Activated CD4-positive, alpha-beta T cell treated with anti-CD3 and anti-CD28 coated beads for 36 hours (primary cell): Measurements from ENCODE around the gene NEK6. TPM values are rescaled to one million over a fixed set of nuclear protein-coding genes. Genes with fewer than 3 reads are reported as not detected.
"Not testable (repeated sequence)": the region's sequence is repeated elsewhere in the genome, so short reads cannot be mapped to it uniquely, and the experiment has no call there.

Source experiments
- ATAC-seq: fragments of 200-7000 bp; cut with Tn5 transposase; one replicate; pipeline ENCODE4 v1.10.0; 2021; ENCODE audit warnings: mild to moderate bottlenecking, moderate library complexity
- CTCF ChIA-PET: fragments of 350-600 bp; sonication (Branson Sonifier 250); formaldehyde crosslinking; loops from one replicate; lab custom pipeline; 2021; ENCODE audit warnings: antibody characterized with exemption; lab: Charles Lee
- POLR2A ChIA-PET: fragments of 350-600 bp; sonication (Branson Sonifier 250); formaldehyde crosslinking; loops from one replicate; lab custom pipeline; 2021; ENCODE audit warnings: antibody characterized with exemption, inconsistent platforms; lab: Charles Lee
- DNase-seq: peaks from one replicate; pipeline ENCODE4 v3.0.0-alpha.2; 2020
- H3K27ac Mint-ChIP-seq: one replicate; pipeline ENCODE4 v1.8.0; 2021; ENCODE audit warnings: mixed read lengths
- H3K27me3 Mint-ChIP-seq: one replicate; pipeline ENCODE4 v1.8.0; 2021; ENCODE audit warnings: mixed read lengths
- H3K36me3 Mint-ChIP-seq: one replicate; pipeline ENCODE4 v1.8.0; 2021; ENCODE audit warnings: low read depth, mixed read lengths
- H3K4me1 Mint-ChIP-seq: one replicate; pipeline ENCODE4 v1.8.0; 2021; ENCODE audit warnings: mixed read lengths
- H3K4me3 Mint-ChIP-seq: one replicate; pipeline ENCODE4 v1.8.0; 2021; ENCODE audit warnings: mild to moderate bottlenecking, moderate library complexity, mixed read lengths
- H3K9me3 Mint-ChIP-seq: one replicate; pipeline ENCODE4 v1.8.0; 2021; ENCODE audit warnings: low read depth, mixed read lengths
- intact Hi-C, 2 experiments: fragments of 100-400 bp; cut with DNase I in 1 of 2; cut with micrococcal nuclease in 1 of 2; formaldehyde crosslinking; loops; one replicate each; pipeline versions ENCODE4 v1.14.2 to v1.15.1; 2022 to 2024; cut with DNase I, micrococcal nuclease
- total RNA-seq, 2 experiments: library from RNA; stranded (reverse); gene quantifications; one replicate each; pipeline ENCODE4 v1.2.3, GENCODE V29; 2021

NEK6 gene
- total RNA-seq, 2 experiments from 2014 or later = 6.4 to 10.1 TPM

GRCh38 chr9:124228516-124228915 lies 29.2 kb upstream of the NEK6 start:
- H3K36me3 Mint-ChIP-seq = no peaks in the 10 kb centered on the region
- ChIA-PET CTCF (no interaction called here), POLR2A (no interaction called here)
- no peaks in the 10 kb centered on the region for H3K9me3 Mint-ChIP-seq
- no peak overlapping the region for H3K4me3 Mint-ChIP-seq
- H3K27ac Mint-ChIP-seq = no peak overlapping the region
- intact Hi-C loops = no loop called here
- DNase-seq (no peak), ATAC-seq (no peak)
- no peaks in the 10 kb centered on the region for H3K4me1 Mint-ChIP-seq
- peaks cover 4% of the 10 kb centered on the region for H3K27me3 Mint-ChIP-seq

GRCh38 chr9:124231095-124231737 lies 26.5 kb upstream of the NEK6 start:
- ChIA-PET POLR2A (no interaction called here), CTCF (no interaction called here)
- Mint-ChIP-seq H3K9me3 (no peaks in the 10 kb centered on the region), H3K4me1 (no peaks in the 10 kb centered on the region), H3K36me3 (no peaks in the 10 kb centered on the region), H3K27me3 (peaks cover 2% of the 10 kb centered on the region), H3K27ac (no peak overlapping the region), H3K4me3 (no peak overlapping the region)
- intact Hi-C loops = no loop called here
- ATAC-seq (no peak), DNase-seq (no peak)

DNA sequence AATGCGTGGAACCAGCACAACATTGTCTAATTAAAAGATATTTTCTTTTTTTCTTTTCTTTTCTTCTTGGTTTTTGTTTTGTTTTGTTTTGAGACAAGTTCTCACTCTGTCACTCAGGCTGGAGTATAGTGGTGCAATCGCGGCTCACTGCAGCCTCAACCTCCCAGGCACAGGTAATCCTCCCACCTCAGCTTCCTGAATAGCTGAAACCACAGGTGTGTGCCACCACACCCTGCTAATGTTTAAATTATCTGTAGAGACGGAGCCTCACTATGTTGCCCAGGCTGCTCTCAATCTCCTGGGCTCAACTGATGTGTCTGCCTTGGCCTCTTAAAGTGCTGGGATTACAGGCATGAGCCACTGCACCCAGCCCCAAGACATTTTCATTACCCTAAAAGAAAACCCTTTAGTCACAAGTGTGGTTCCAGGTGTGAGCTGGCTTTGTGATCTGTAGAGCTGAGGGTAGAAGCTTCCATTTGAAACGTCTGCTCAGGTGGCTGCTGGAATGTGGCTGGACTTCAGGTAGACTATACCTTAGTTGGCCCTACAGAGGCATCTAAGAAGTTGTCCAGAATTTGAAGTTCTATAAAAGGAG lies 19.1 kb upstream of the NEK6 start:
- intact Hi-C loops = no loop called here
- H3K27me3 Mint-ChIP-seq = peaks cover 13% of the 10 kb centered on the region
- POLR2A ChIA-PET = no interaction called here
- peak; percentile 73 for ATAC-seq
- H3K9me3 Mint-ChIP-seq = no peaks in the 10 kb centered on the region
- no peaks in the 10 kb centered on the region for H3K36me3 Mint-ChIP-seq
- no peak overlapping the region for H3K27ac Mint-ChIP-seq
- CTCF ChIA-PET = interaction anchor here (0.6 to 0.7 kb wide), 2 partner anchors 9 to 41 kb away, joined by 3 to 4 read pairs; no protein-coding TSS in a partner anchor
- no peak overlapping the region for H3K4me3 Mint-ChIP-seq
- DNase-seq = no peak
- H3K4me1 Mint-ChIP-seq = peaks cover 16% of the 10 kb centered on the region

DNA sequence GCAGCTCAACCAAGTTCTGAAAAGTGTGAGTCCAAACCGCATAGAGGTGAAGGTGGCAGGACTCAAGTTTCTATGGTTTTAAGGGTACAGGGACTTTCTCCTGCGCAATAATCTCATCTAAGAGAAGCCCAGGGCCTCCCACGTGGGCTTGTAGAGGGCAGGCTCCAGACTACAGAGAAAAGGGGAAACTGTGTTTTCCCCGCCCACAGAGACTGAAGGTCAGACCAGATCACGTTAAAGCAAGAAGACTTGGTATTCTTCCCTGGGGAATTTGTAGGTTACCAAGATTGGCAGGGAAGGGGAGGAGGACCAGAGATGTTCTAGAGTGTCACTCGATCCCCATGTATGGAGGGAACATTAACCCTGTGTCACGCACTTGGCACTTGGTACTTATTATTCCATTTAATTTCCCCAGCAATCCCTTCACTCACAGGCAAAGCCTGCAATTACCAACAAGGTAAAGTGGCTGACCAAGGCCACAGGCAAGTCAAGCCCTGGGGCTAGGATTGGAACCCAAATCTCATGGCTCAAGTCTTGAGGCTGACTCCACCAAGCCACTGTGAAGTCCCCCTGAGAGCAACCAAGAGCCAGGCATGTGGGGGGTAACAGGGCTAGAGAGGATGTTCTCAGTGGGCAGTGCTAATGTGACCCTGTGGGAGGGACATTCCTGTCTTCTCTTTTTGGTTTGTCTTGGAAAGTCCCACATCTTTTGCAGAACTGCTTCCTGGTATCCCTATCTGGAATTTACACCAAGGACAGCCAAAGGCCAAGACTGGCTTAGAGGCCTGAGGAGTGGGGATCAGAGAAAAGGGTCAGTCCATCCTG lies 18.3 kb upstream of the NEK6 start:
- POLR2A ChIA-PET = no interaction called here
- peaks cover 16% of the 10 kb centered on the region for H3K4me1 Mint-ChIP-seq

DNA sequence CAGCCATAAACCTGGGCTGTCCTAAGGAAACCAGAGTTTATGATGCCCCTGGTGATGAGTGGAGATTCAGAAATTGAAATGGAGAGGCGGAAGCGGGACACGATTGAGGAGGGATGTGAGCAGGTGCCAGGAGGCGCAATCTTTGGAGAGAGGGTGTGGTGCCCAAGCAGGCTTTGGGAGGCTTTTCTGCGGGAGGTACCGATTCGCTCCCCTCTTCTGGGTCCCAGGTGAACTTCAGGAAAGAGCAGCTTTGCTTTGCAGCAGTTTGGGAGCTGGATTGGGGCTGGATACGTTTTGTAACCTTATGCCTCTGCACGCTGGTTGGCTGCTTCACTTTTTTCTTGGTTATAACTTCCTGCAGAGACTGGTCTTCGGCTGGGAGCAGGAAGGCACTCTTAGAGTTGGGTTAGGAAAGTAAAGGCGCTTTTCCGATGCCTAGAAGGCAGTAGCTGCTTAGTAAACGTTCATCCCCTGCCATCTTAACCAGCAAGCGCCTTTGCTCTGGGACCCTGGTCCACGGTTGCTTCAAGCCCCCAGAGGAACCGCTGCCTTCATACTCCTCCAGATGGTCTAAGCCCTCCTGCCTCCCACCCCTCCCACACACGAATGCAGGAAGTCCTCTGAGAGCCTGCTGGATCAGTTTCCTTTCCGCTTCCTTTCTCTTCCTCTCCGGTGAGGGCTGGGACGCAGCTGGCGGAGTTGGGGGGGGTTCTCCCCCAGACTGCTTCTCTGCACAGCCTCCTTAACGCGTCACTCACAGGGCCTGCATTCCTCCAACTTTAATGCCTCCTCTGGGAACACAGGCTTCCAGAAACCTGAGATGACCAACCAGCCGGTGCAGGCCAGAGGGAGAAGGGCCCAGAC lies 15.2 kb upstream of the NEK6 start:
- DNase-seq (no peak), ATAC-seq (no peak)
- peaks cover 16% of the 10 kb centered on the region for H3K4me1 Mint-ChIP-seq
- H3K36me3 Mint-ChIP-seq = no peaks in the 10 kb centered on the region
- POLR2A ChIA-PET = interaction anchor here (0.6 kb wide), 1 partner anchor 17 kb away, joined by 4 read pairs; no protein-coding TSS in a partner anchor
- CTCF ChIA-PET = no interaction called here
- no peak overlapping the region for H3K27ac Mint-ChIP-seq
- H3K9me3 Mint-ChIP-seq = no peaks in the 10 kb centered on the region
- intact Hi-C loops = no loop called here
- peaks cover 13% of the 10 kb centered on the region for H3K27me3 Mint-ChIP-seq
- H3K4me3 Mint-ChIP-seq = no peak overlapping the region

More for the DNA sequence above, 18.3 kb upstream of the NEK6 start:
- DNase-seq (no peak), ATAC-seq (peak; percentile 65)
- no peak overlapping the region for H3K27ac Mint-ChIP-seq
- H3K4me3 Mint-ChIP-seq = no peak overlapping the region
- no peaks in the 10 kb centered on the region for H3K9me3 Mint-ChIP-seq
- CTCF ChIA-PET = interaction anchor here (0.6 kb wide), 1 partner anchor 10 kb away, joined by 4 read pairs; no protein-coding TSS in a partner anchor
- peaks cover 13% of the 10 kb centered on the region for H3K27me3 Mint-ChIP-seq
- no peaks in the 10 kb centered on the region for H3K36me3 Mint-ChIP-seq
- intact Hi-C loops = no loop called here

GRCh38 chr9:124247393-124247792 lies 10.4 kb upstream of the NEK6 start:
- DNase-seq, H3K9me3 Mint-ChIP-seq, H3K4me3 Mint-ChIP-seq, H3K36me3 Mint-ChIP-seq, H3K27ac Mint-ChIP-seq, POLR2A ChIA-PET, H3K27me3 Mint-ChIP-seq, ATAC-seq, intact Hi-C loops, H3K4me1 Mint-ChIP-seq: not testable (repeated sequence)
- CTCF ChIA-PET = interaction anchor here (1.3 kb wide), 1 partner anchor 121 kb away, joined by 3 read pairs; no protein-coding TSS in a partner anchor

DNA sequence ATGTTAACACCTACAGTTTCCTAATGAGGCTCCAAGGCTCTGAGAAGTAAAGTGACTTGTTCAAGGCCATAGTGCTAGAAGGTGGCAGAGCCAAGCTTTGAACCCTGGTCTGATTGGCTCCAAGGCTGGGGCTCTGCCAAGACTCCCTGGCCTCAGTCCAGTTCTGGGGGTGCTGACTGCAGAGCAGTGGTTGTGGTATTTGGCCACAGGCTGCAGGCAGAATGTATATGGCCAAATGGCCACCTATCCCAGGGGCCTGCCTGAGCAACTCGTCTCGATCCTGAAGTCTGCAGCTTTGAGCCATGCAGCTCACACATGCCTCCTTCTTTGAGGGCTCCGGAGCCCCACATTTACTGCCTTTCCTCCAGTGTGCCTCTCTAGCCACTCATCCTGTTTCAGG lies 9.7 kb upstream of the NEK6 start:
- peaks cover 5% of the 10 kb centered on the region for H3K27me3 Mint-ChIP-seq
- no peaks in the 10 kb centered on the region for H3K36me3 Mint-ChIP-seq
- ATAC-seq (no peak), DNase-seq (no peak)
- no peaks in the 10 kb centered on the region for H3K9me3 Mint-ChIP-seq
- no peak overlapping the region for H3K27ac Mint-ChIP-seq
- ChIA-PET POLR2A (no interaction called here), CTCF (interaction anchor here (0.6 to 1.3 kb wide), 2 partner anchors 122 to 865 kb away, joined by 3 read pairs; no protein-coding TSS in a partner anchor)
- intact Hi-C loops = no loop called here
- peaks cover 3% of the 10 kb centered on the region for H3K4me1 Mint-ChIP-seq
- H3K4me3 Mint-ChIP-seq = no peak overlapping the region

DNA sequence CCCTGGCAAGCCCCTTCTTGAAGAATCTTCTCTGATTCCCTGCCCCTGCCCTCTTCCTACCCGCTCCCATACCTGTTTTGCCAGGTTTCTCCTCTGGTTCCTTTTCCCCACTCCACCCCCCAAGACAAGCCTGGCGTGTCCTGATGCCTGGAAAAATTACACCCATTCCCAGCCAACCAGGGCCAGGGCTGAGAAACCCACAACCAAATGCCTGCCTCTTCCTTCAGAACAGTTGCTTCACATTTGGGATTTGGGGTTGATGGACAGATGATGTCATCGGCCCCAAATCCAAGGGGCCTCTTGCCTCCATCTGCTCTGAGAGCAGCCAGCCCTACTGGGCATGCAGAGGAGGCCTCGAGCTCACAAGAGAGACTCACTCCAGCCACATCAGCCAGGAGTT lies 8.8 kb upstream of the NEK6 start:
- no peak for ATAC-seq
- peaks cover 6% of the 10 kb centered on the region for H3K4me1 Mint-ChIP-seq
- no peaks in the 10 kb centered on the region for H3K9me3 Mint-ChIP-seq
- ChIA-PET POLR2A (no interaction called here), CTCF (no interaction called here)
- H3K27me3 Mint-ChIP-seq = peaks cover 5% of the 10 kb centered on the region
- DNase-seq = no peak
- intact Hi-C loops = no loop called here
- H3K36me3 Mint-ChIP-seq = no peaks in the 10 kb centered on the region
- no peak overlapping the region for H3K27ac Mint-ChIP-seq
- H3K4me3 Mint-ChIP-seq = no peak overlapping the region

DNA sequence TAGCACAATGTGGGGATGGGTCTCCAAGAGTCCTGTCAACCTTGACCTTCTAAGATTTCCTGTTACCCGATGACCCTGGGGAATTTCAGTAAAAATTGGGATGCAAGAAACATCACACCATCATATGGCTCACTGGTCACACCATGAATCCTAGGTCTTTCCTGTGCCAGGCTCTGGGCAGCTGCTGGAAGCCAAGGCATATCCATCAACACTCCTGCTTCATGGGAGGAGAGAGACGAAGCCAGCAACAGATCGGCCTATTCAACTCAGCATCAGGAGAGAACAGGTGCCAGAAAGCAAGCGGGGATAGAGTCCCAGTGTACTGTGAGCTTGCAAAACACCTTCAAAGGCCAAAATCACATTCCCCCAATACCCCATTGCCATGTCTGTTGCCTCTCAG lies 6.5 kb upstream of the NEK6 start:
- CTCF ChIA-PET = no interaction called here
- no peak for ATAC-seq
- DNase-seq = no peak
- Mint-ChIP-seq H3K27me3 (peaks cover 15% of the 10 kb centered on the region), H3K27ac (no peak overlapping the region), H3K4me3 (no peak overlapping the region), H3K9me3 (no peaks in the 10 kb centered on the region), H3K36me3 (no peaks in the 10 kb centered on the region), H3K4me1 (peaks cover 20% of the 10 kb centered on the region)
- intact Hi-C loops = loop anchor here in 1 of 2 experiments (5.0 kb wide), 2 partner anchors 36 to 49 kb away; no protein-coding TSS in a partner anchor
- POLR2A ChIA-PET = no interaction called here

GRCh38 chr9:124251605-124252378 lies 6.0 kb upstream of the NEK6 start:
- intact Hi-C loops = loop anchor here in 1 of 2 experiments (5.0 kb wide), 2 partner anchors 36 to 49 kb away; no protein-coding TSS in a partner anchor
- CTCF ChIA-PET = no interaction called here
- H3K4me1 Mint-ChIP-seq = peaks cover 20% of the 10 kb centered on the region
- POLR2A ChIA-PET = no interaction called here
- no peak overlapping the region for H3K4me3 Mint-ChIP-seq
- no peak for DNase-seq
- no peak overlapping the region for H3K27ac Mint-ChIP-seq
- no peaks in the 10 kb centered on the region for H3K9me3 Mint-ChIP-seq
- no peaks in the 10 kb centered on the region for H3K36me3 Mint-ChIP-seq
- no peak for ATAC-seq
- peaks cover 21% of the 10 kb centered on the region for H3K27me3 Mint-ChIP-seq
